Fibroblast of lung (primary cell): Measurements from ENCODE around the gene SPRR2G. TPM values are rescaled to one million over a fixed set of nuclear protein-coding genes. Genes with fewer than 3 reads are reported as not detected.
"Not testable (repeated sequence)": the region's sequence is repeated elsewhere in the genome, so short reads cannot be mapped to it uniquely, and the experiment has no call there.

ENCODE experiments used
- DNase-seq, 2 donors: peaks; one replicate each; pipeline versions ENCODE4 v3.0.0 to v3.0.0-alpha.2; 2010; ENCODE audit warnings: low read depth in 2 of 2
- H2AFZ ChIP-seq: 2 replicates; pipeline ENCODE4 v1.5.1; 2012; ENCODE audit warnings: low read length, control low read depth, inconsistent platforms
- H3K27ac ChIP-seq: 2 replicates; pipeline ENCODE4 v1.5.1; 2011; ENCODE audit warnings: low read length, control low read depth; ENCODE audit not compliant: insufficient read depth
- H3K27me3 ChIP-seq: 2 replicates; pipeline ENCODE4 v1.5.1; 2011; ENCODE audit warnings: mild to moderate bottlenecking, low read length; ENCODE audit not compliant: control insufficient read depth, insufficient read depth
- H3K36me3 ChIP-seq: 2 replicates; pipeline ENCODE4 v1.5.1; 2011; ENCODE audit warnings: low read length; ENCODE audit not compliant: control insufficient read depth, insufficient read depth
- H3K4me1 ChIP-seq: 2 replicates; pipeline ENCODE4 v1.5.1; 2011; ENCODE audit warnings: low read length; ENCODE audit not compliant: control insufficient read depth, insufficient read depth; ENCODE audit errors: extremely low read depth
- H3K4me2 ChIP-seq: 2 replicates; pipeline ENCODE4 v1.5.1; 2011; ENCODE audit warnings: low read length, control low read depth; ENCODE audit not compliant: insufficient read depth; ENCODE audit errors: extremely low read depth
- H3K4me3 ChIP-seq, 4 experiments: fragments of 200-600 bp in 1 of 4; sonication (generic) in 1 of 4; replicated peaks in 1 of 4; 2 replicates each; pipeline ENCODE4 v1.5.1; 2011 to 2016; ENCODE audit warnings: low read length in 4 of 4, low read depth in 3 of 4, mild to moderate bottlenecking in 3 of 4, control low read depth in 2 of 4, inconsistent platforms in 1 of 4, mixed read lengths in 1 of 4; ENCODE audit not compliant: insufficient read depth in 1 of 4; ENCODE audit errors: control extremely low read depth in 1 of 4
- H3K79me2 ChIP-seq: 2 replicates; pipeline ENCODE4 v1.5.1; 2012; ENCODE audit warnings: mild to moderate bottlenecking, low read length, inconsistent platforms; ENCODE audit not compliant: control insufficient read depth, insufficient read depth
- H3K9ac ChIP-seq: 2 replicates; pipeline ENCODE4 v1.5.1; 2011; ENCODE audit warnings: mild to moderate bottlenecking, low read length, control low read depth; ENCODE audit not compliant: insufficient read depth
- H3K9me3 ChIP-seq: 2 replicates; pipeline ENCODE4 v1.5.1; 2012; ENCODE audit warnings: low read depth, low read length; ENCODE audit not compliant: control insufficient read depth, insufficient read depth
- H4K20me1 ChIP-seq: 2 replicates; pipeline ENCODE4 v1.5.1; 2011; ENCODE audit warnings: low read length; ENCODE audit not compliant: control insufficient read depth, insufficient read depth; ENCODE audit errors: extremely low read depth
- CTCF ChIP-seq, 2 donors: IDR thresholded peaks in 1 of 2; conservative IDR thresholded peaks in 1 of 2; 1 replicate in 1 of 2; 2 replicates in 1 of 2; pipeline ENCODE4 v1.5.1; 2011 to 2012; ENCODE audit warnings: low read length in 2 of 2, control low read depth in 1 of 2, inconsistent platforms in 1 of 2, low read depth in 1 of 2, mild to moderate bottlenecking in 1 of 2
- EZH2 ChIP-seq: IDR thresholded peaks from 2 replicates; pipeline ENCODE4 v1.5.1; 2012; ENCODE audit warnings: low read length, control low read depth, mild to moderate bottlenecking; ENCODE audit errors: missing control alignments
- polyA plus RNA-seq, 2 donors: library from polyadenylated mRNA; depleted of rRNA in 1 of 2; stranded (reverse) in 1 of 2; unstranded in 1 of 2; fragments of >200 nt; gene quantifications; 2 replicates each; pipeline ENCODE4 v1.2.1, GENCODE V29; 2011 to 2012; ENCODE audit warnings: missing spikeins in 1 of 2
- total RNA-seq: library from RNA; depleted of rRNA; stranded (reverse); fragments of >200 nt; gene quantifications from 2 replicates; pipeline ENCODE4 v1.2.1, GENCODE V29; 2014

Gene SPRR2G
- total and polyA plus RNA-seq, 2 donors (not counting 1 experiment from before 2014, with no cell fraction given) = not detected

GRCh38 chr1:153125536-153125935 lies 25.2 kb downstream of the SPRR2G start:
- no peak for DNase-seq

GRCh38 chr1:153123793-153124192 lies 26.9 kb downstream of the SPRR2G start:
- H4K20me1 ChIP-seq, H3K4me3 ChIP-seq, H3K27me3 ChIP-seq, H3K9ac ChIP-seq, H3K4me2 ChIP-seq, H3K79me2 ChIP-seq, DNase-seq, H3K4me1 ChIP-seq, H2AFZ ChIP-seq, H3K36me3 ChIP-seq, H3K27ac ChIP-seq, H3K9me3 ChIP-seq: not testable (repeated sequence)

More at GRCh38 chr1:153125536-153125935, 25.2 kb downstream of the SPRR2G start:
- no peaks in the 10 kb centered on the region for H3K27me3 ChIP-seq
- no peak overlapping the region for H2AFZ ChIP-seq
- H3K4me2 ChIP-seq = no peak overlapping the region
- H3K9ac ChIP-seq = no peak overlapping the region
- no peaks in the 10 kb centered on the region for H3K36me3 ChIP-seq
- no peak overlapping the region for H3K27ac ChIP-seq
- no peaks in the 10 kb centered on the region for H3K4me1 ChIP-seq
- H3K9me3 ChIP-seq = no peaks in the 10 kb centered on the region
- H3K4me3 ChIP-seq = no peak overlapping the region
- no peaks in the 10 kb centered on the region for H3K79me2 ChIP-seq
- H4K20me1 ChIP-seq = no peaks in the 10 kb centered on the region
- TF ChIP-seq EZH2 = no peak
- TF ChIP-seq CTCF (conservative IDR thresholded peaks at IDR 0.05 in 1 of 2, IDR thresholded peaks at IDR 0.05 in 1 of 2; ENCODE audit: low read depth in 1 of 2, low read length in 2 of 2) = no peak

- Histone ChIP-seq H2AFZ (no peak overlapping the region), H3K27ac (no peak overlapping the region), H4K20me1 (no peaks in the 10 kb centered on the region), H3K27me3 (no peaks in the 10 kb centered on the region), H3K9me3 (no peaks in the 10 kb centered on the region), H3K4me2 (no peak overlapping the region), H3K9ac (no peak overlapping the region), H3K36me3 (no peaks in the 10 kb centered on the region), H3K4me3 (no peak overlapping the region), H3K79me2 (no peaks in the 10 kb centered on the region), H3K4me1 (no peaks in the 10 kb centered on the region)
- no peak for DNase-seq
- TF ChIP-seq CTCF (conservative IDR thresholded peaks at IDR 0.05 in 1 of 2, IDR thresholded peaks at IDR 0.05 in 1 of 2; ENCODE audit: low read depth in 1 of 2, low read length in 2 of 2) (no peak), EZH2 (no peak)
Measured at GRCh38 chr1:153122831-153123421, 27.8 kb downstream of the SPRR2G start.
